Stimulated activated CD8-positive, alpha-beta memory T cell treated with anti-CD3 and anti-CD28 coated beads, Interleukin-2, amount 100 ng/mL, for 48 hours (primary cell): ENCODE measurements around the gene HAAO.
"Not testable (repeated sequence)": the region's sequence is repeated elsewhere in the genome, so short reads cannot be mapped to it uniquely, and the experiment has no call there.

Experiments used
- DNase-seq, 2 donors: peaks; one replicate each; pipeline ENCODE4 v3.0.0-alpha.2; 2020; ENCODE audit warnings: low read depth in 2 of 2

Gene HAAO

DNA sequence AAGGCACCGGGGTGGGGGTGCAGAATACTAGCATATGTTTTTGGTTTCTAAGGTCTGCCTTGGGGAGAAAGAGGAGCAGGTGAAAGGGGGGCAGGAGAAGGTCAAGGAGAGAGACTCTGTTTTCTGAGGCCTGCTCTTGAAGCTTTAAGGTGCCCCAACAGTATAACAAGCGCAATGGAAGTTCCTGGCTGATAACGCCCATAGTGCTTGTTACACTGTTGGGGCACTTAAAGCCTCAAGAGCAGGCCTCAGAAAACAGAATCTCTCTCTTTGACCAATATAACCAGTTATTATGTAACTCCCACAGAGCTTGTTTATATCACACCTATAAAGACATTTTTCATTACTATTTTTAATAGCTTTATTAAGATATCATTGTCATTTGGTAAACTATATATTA is 45.0 kb downstream of the HAAO start:
- no peak for DNase-seq

GRCh38 chr2:42744545-42745082 is 47.8 kb downstream of the HAAO start:
- no peak for DNase-seq

GRCh38 chr2:42743659-42743990 is 48.8 kb downstream of the HAAO start:
- no peak for DNase-seq

DNA sequence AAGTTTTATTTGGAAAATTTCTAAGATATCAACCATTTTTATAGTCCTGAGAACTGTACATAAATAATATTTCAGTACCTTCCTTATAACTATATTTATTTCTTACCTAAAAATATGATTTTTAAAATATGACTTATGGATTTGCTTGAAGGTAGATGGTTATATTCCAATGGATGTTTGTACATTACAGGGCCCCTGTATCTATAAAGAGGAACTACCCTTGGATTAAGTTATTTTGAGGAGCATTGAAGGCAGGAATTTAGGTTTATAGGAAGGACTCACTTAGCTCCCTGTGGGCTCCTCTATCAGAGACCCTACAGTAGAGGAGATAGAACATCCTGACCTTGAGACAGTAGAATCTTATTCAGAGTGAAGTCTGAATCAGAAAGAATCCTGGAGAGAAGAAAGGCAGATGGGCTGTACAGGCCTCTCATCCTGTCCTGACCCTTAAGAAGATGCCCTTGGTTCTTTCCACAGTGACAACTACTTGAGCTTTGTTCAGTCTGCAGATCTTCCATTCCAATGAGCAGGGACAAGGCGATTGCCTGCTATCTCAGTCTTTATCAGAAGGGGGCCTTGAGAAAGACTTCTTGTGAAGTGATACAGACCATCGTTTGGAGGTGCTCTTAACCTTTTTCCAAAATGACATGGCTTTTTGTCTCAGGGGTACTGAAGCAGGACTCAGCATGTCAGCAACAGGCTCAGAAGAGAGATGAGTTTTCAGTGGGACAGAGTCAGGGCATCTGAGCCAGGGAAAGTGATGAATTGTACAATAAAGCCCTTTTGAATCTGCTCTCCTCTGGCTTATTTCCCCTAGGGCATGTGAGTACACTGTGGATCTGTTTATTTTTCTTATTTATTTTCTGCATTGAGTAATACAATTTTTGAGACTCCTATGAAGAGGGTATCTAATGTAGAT is 49.4 kb downstream of the HAAO start:
- no peak for DNase-seq

GRCh38 chr2:42741140-42741539 is 51.2 kb downstream of the HAAO start:
- no peak for DNase-seq

GRCh38 chr2:42736598-42737322 is 55.6 kb downstream of the HAAO start:
- DNase-seq = no peak

- no peak for DNase-seq
Observed at GRCh38 chr2:42733852-42734251, 58.5 kb downstream of the HAAO start.

GRCh38 chr2:42731316-42731715 is 61.1 kb downstream of the HAAO start:
- not testable (repeated sequence) for DNase-seq

DNA sequence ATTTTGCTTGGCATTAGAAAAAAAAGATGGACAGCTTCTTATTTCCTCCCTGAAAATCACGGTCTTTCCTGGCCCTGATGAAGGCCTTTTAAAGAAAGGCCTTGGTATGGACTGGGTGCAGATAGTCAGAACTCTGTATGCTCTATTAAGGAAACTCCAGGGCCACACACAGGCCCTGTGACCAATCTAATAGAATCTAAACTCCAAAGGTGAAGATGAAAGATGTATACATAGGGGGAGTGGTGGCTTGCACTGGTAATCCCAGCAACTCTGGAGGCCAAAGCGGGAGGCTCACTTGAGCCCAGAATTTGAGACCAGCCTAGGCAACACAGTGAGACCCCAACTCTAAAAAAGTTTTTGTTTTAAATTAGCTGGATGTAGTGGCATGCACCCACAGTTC is 65.7 kb downstream of the HAAO start:
- no peak for DNase-seq

DNA sequence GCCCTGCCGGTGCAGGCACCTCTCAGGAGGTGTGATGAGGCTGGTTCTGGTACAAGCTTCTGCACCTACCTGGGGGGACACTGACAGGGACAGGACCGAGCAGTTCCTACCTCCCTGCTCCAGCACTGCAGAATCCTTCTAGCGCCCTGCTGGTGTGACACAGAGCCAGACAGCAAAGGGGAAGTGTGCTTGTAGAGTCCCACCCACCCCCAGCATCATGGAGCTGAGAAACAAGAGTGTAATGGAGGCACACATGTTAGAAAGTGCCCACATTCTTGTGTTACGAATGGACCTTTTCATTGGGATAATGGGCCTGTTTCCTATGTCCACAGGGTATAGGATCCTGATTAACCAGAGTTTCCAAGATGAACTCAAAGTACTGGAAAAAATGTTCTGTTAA is 66.7 kb downstream of the HAAO start:
- DNase-seq = no peak

GRCh38 chr2:42724886-42725285 is 67.5 kb downstream of the HAAO start:
- no peak for DNase-seq

GRCh38 chr2:42723465-42723864 is 68.9 kb downstream of the HAAO start:
- DNase-seq = no peak

GRCh38 chr2:42722320-42723190 is 69.8 kb downstream of the HAAO start:
- no peak for DNase-seq

GRCh38 chr2:42721898-42722297 is 70.5 kb downstream of the HAAO start:
- no peak for DNase-seq
